GM12891 (cell line): ENCODE results near the gene ERN1.

Experiments
- POLR2A ChIP-seq: IDR thresholded peaks from 2 replicates; pipeline ENCODE4 v1.6.1; 2011; ENCODE audit warnings: low read depth, low read length, control low read depth
- POLR2AphosphoS5 ChIP-seq: IDR thresholded peaks from 2 replicates; pipeline ENCODE4 v1.6.1; 2011; ENCODE audit warnings: low read depth, low read length, control low read depth
- SPI1 ChIP-seq: IDR thresholded peaks from 2 replicates; pipeline ENCODE4 v1.6.1; 2011; ENCODE audit warnings: low read depth, low read length, control low read depth
- TAF1 ChIP-seq: IDR thresholded peaks from 2 replicates; pipeline ENCODE4 v1.6.1; 2011; ENCODE audit warnings: low read depth, low read length, control low read depth

DNA sequence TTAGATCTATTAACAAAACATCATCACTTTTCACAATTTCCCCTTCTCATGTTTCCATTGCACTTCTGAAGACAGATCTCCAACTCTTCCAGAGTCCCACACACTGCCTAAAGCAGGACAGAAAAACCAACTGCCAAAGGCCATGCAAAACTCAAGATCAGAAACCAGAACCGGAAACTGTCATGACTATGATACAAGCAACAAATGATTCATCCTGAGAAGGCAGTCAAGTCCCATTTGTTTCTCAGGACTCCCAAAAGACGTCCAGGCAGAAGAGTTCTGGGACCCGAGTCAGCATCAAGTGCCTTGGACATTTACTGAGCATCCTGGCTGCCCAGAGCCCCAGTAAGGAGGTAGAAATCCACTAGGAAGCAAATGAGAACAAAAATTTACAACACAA lies 38.8 kb downstream of the ERN1 start:
- TF ChIP-seq TAF1 (no peak), POLR2A (no peak), POLR2AphosphoS5 (no peak), SPI1 (no peak)
